HepG2 (cell line): Measurements from ENCODE around the gene PLEKHA5. TPM values are rescaled to one million over a fixed set of nuclear protein-coding genes. Genes with fewer than 3 reads are reported as not detected.
A peak's percentile ranks its signal among the peaks of the same experiment; 100 is the strongest.
"Not testable (repeated sequence)": the region's sequence is repeated elsewhere in the genome, so short reads cannot be mapped to it uniquely, and the experiment has no call there.

Experiments
- ATAC-seq: fragments of 200-7000 bp; cut with Tn5 transposase; 3 replicates; pipeline ENCODE4 v1.9.1; 2020; ENCODE audit warnings: mild to moderate bottlenecking, moderate library complexity
- BruUV-seq: library from RNA; stranded (reverse); fragments of 400-500 nt; replicated peaks from 2 replicates; lab custom pipeline; 2021; lab: Mats Ljungman, UMichigan
- CTCF ChIA-PET: fragments of 300-600 bp; formaldehyde crosslinking; extraction: SDS; loops from one replicate; lab custom pipeline; 2021; ENCODE audit warnings: low total read pairs, inconsistent platforms, low intra/inter-chr PET ratio; lab: Yijun Ruan, JAX
- POLR2A ChIA-PET: fragments of 350-600 bp; sonication (Branson Sonifier 250); formaldehyde crosslinking; loops from one replicate; lab custom pipeline; 2020; ENCODE audit warnings: antibody characterized with exemption, inconsistent platforms; lab: Yijun Ruan, JAX
- DNase-seq: peaks from one replicate; pipeline ENCODE4 v3.0.0-alpha.2; 2015; ENCODE audit warnings: low spot score
- FAIRE-seq: peaks from 3 replicates; lab custom pipeline; 2011; peaks lifted over from hg19 to GRCh38; lab: Jason Lieb, UNC
- H2AFZ ChIP-seq: one replicate; pipeline ENCODE4 v1.6.1; 2011; ENCODE audit warnings: low read length, inconsistent platforms
- H3K27ac ChIP-seq: fragments of 300-600 bp; 3 replicates; pipeline ENCODE4 v1.8.0; 2011; ENCODE audit warnings: mixed run types, mild to moderate bottlenecking, mixed read lengths, low read length, inconsistent platforms; ENCODE audit not compliant: insufficient read depth; ENCODE audit errors: extremely low read length
- H3K27me3 ChIP-seq, 2 experiments: fragments of 200-600 bp in 1 of 2; 2 replicates in 1 of 2; 3 replicates in 1 of 2; pipeline versions ENCODE4 v1.6.0 to v1.8.0; 2011; ENCODE audit warnings: low read length in 2 of 2, mild to moderate bottlenecking in 2 of 2, moderate library complexity in 2 of 2, inconsistent platforms in 1 of 2; ENCODE audit not compliant: insufficient read depth in 2 of 2, control insufficient read depth in 1 of 2
- H3K36me3 ChIP-seq, 2 experiments: fragments of 200-600 bp in 1 of 2; replicated peaks in 1 of 2; 2 replicates in 1 of 2; 3 replicates in 1 of 2; pipeline versions ENCODE4 v1.5.1 to v1.8.0; 2011; ENCODE audit warnings: low read length in 2 of 2, inconsistent platforms in 1 of 2; ENCODE audit not compliant: insufficient read depth in 2 of 2, control insufficient read depth in 1 of 2
- H3K4me1 ChIP-seq: 2 replicates; pipeline ENCODE4 v1.5.1; 2012; ENCODE audit warnings: low read length, inconsistent platforms; ENCODE audit not compliant: insufficient read depth
- H3K4me2 ChIP-seq: 2 replicates; pipeline ENCODE4 v1.6.0; 2011; ENCODE audit warnings: low read depth, low read length, inconsistent platforms
- H3K4me3 ChIP-seq, 3 experiments: fragments of 200-600 bp in 1 of 3; sonication (generic), shearing (Covaris generic) in 1 of 3; replicated peaks in 1 of 3; 2 replicates each; pipeline ENCODE4 v1.5.1; 2011 to 2016; ENCODE audit warnings: low read length in 3 of 3, inconsistent platforms in 2 of 3, low read depth in 2 of 3, mild to moderate bottlenecking in 2 of 3, control low read depth in 1 of 3, mixed read lengths in 1 of 3; ENCODE audit not compliant: insufficient read depth in 1 of 3
- H3K79me2 ChIP-seq: one replicate; pipeline ENCODE4 v1.6.1; 2011; ENCODE audit warnings: low read length, inconsistent platforms; ENCODE audit not compliant: insufficient read depth
- H3K9ac ChIP-seq: 2 replicates; pipeline ENCODE4 v1.6.0; 2011; ENCODE audit warnings: mild to moderate bottlenecking, low read depth, low read length, inconsistent platforms; ENCODE audit not compliant: insufficient read depth
- H3K9me3 ChIP-seq: 2 replicates; pipeline ENCODE4 v1.5.1; 2012; ENCODE audit warnings: mild to moderate bottlenecking, low read length
- H4K20me1 ChIP-seq: 2 replicates; pipeline ENCODE4 v1.6.0; 2011; ENCODE audit warnings: inconsistent platforms, mild to moderate bottlenecking, low read length, moderate library complexity; ENCODE audit not compliant: insufficient read depth
- FOXP1 ChIP-seq, 2 experiments: fragments of 450-650 bp in 1 of 2; IDR thresholded peaks; 2 replicates each; pipeline ENCODE4 v1.6.1; 2017 to 2018; ENCODE audit warnings: antibody characterized with exemption in 1 of 2
- KDM6A ChIP-seq: IDR thresholded peaks from 2 replicates; pipeline ENCODE4 v1.6.1; 2016; ENCODE audit warnings: low read depth
- NR2F1 ChIP-seq, 2 experiments: fragments of 450-650 bp in 1 of 2; formaldehyde crosslinking in 1 of 2; IDR thresholded peaks; 2 replicates each; pipeline versions ENCODE4 v1.5.0 to v1.6.1; 2016 to 2020; ENCODE audit warnings: mild to moderate bottlenecking in 1 of 2, missing compliant biosample characterization in 1 of 2, missing genetic modification reagents in 1 of 2, moderate library complexity in 1 of 2
- NR2F6 ChIP-seq, 2 experiments: IDR thresholded peaks; 2 replicates each; pipeline ENCODE4 v1.6.1; 2016; ENCODE audit warnings: antibody characterized with exemption in 1 of 2, mild to moderate bottlenecking in 1 of 2
- RARA ChIP-seq: IDR thresholded peaks from 2 replicates; pipeline ENCODE4 v1.6.1; 2016; ENCODE audit warnings: missing genetic modification reagents, missing compliant biosample characterization
- ZFX ChIP-seq: sonication (generic); formaldehyde crosslinking; IDR thresholded peaks from 2 replicates; pipeline ENCODE4 v1.4.0; 2020; ENCODE audit warnings: mild to moderate bottlenecking, low read depth, missing genetic modification reagents, moderate library complexity
- ZNF296 ChIP-seq: sonication (generic); formaldehyde crosslinking; conservative IDR thresholded peaks from 2 replicates; pipeline ENCODE4 v1.5.0; 2020; ENCODE audit warnings: mild to moderate bottlenecking, missing genetic modification reagents
- ZNF431 ChIP-seq: sonication (generic); formaldehyde crosslinking; IDR thresholded peaks from 2 replicates; pipeline ENCODE4 v1.9.0; 2022; ENCODE audit warnings: missing genetic modification reagents, low read depth, mild to moderate bottlenecking, borderline replicate concordance
- ZNF460 ChIP-seq: sonication (generic); formaldehyde crosslinking; IDR thresholded peaks from 2 replicates; pipeline ENCODE4 v1.5.1; 2020; ENCODE audit warnings: missing genetic modification reagents, mild to moderate bottlenecking, borderline replicate concordance
- ZNF576 ChIP-seq: sonication (generic); formaldehyde crosslinking; IDR thresholded peaks from 2 replicates; pipeline ENCODE4 v1.4.0; 2020; ENCODE audit warnings: mild to moderate bottlenecking, missing genetic modification reagents
- ZNF629 ChIP-seq: sonication (generic); formaldehyde crosslinking; conservative IDR thresholded peaks from 2 replicates; pipeline ENCODE4 v1.5.0; 2020; ENCODE audit warnings: missing genetic modification reagents
- ZSCAN29 ChIP-seq: sonication (generic); formaldehyde crosslinking; conservative IDR thresholded peaks from 2 replicates; pipeline ENCODE4 v1.4.0; 2020; ENCODE audit warnings: mild to moderate bottlenecking, missing genetic modification reagents
- ZSCAN30 ChIP-seq: sonication (generic); formaldehyde crosslinking; IDR thresholded peaks from 2 replicates; pipeline ENCODE4 v1.5.0; 2020; ENCODE audit warnings: mild to moderate bottlenecking, missing genetic modification reagents
- WGBS: methylation state at CpG from one replicate; pipeline ENCODE4 v1.1.6; 2017; ENCODE audit warnings: low lambda C conversion rate; 5-methylcytosine and 5-hydroxymethylcytosine counted together
- in situ Hi-C: cut with HindIII; loops from 2 replicates; pipeline ENCODE4 v1.10.0; 2017; ENCODE audit warnings: low pct_unique_long_range_greater_than_20kb; ENCODE audit not compliant: extremely low pct_ligation_motif_present
- intact Hi-C: fragments of 100-400 bp; cut with micrococcal nuclease; formaldehyde crosslinking; loops from one replicate; pipeline ENCODE4 v1.10.0; 2022; ENCODE audit not compliant: unreplicated experiment
- polyA plus RNA-seq, 8 experiments: library from polyadenylated mRNA; depleted of rRNA in 3 of 8; stranded (reverse) in 7 of 8; unstranded in 1 of 8; fragments of >200 nt; fragmentation: Illumina TruSeq in 4 of 8; extraction: Trizol in 4 of 8; gene quantifications; 2 replicates each; pipeline versions ENCODE4 v1.2.1 to v1.2.3, GENCODE V29; 2011 to 2016; ENCODE audit warnings: low read depth in 4 of 8, missing spikeins in 1 of 8, mixed read lengths in 1 of 8; ENCODE audit not compliant: insufficient read depth in 1 of 8
- total RNA-seq, 5 experiments: library from RNA; depleted of rRNA; stranded (reverse); fragments of >200 nt; fragmentation: Illumina TruSeq; extraction: Trizol; gene quantifications; 2 replicates each; pipeline ENCODE4 v1.2.3, GENCODE V29; 2016; ENCODE audit warnings: low read depth in 1 of 5

The PLEKHA5 gene
- total and polyA plus RNA-seq, 2 of the 13 experiments (the other 11 are each of a cell fraction or from before 2014, with no cell fraction given): 4.2 to 15.4 TPM

- H3K27me3 ChIP-seq: no peaks in the 10 kb centered on the region
- intact Hi-C loops (no loop called here), in situ Hi-C loops (no loop called here)
- FAIRE-seq: no peak
- no peak for ATAC-seq
- WGBS: 35% methylated on average over 6 of the region's 6 CpGs
- H3K9me3 ChIP-seq: no peaks in the 10 kb centered on the region
- H3K4me3 ChIP-seq: no peak overlapping the region
- peaks cover 47% of the 10 kb centered on the region for H3K4me1 ChIP-seq
- ChIA-PET POLR2A (no interaction called here), CTCF (no interaction called here)
- H2AFZ ChIP-seq: no peak overlapping the region
- DNase-seq: no peak
- 0 out of 2 replicates have a peak, but pooled peaks have one; percentile 28 for TF ChIP-seq RARA (CRISPR knock-in tag)
- TF ChIP-seq ZFX (CRISPR knock-in tag): no peak
- no peak for TF ChIP-seq KDM6A (CRISPR knock-in tag)
- 0 out of 2 replicates have a peak, but pooled peaks have one; percentile 11 for TF ChIP-seq NR2F6 (IDR thresholded peaks at IDR 0.05)
- no peak for TF ChIP-seq NR2F6 (CRISPR knock-in tag; IDR thresholded peaks at IDR 0.05)
- peak; percentile 85 for TF ChIP-seq ZNF460 (CRISPR knock-in tag)
- TF ChIP-seq ZNF629 (CRISPR knock-in tag): no peak
- TF ChIP-seq NR2F1 (CRISPR knock-in tag; IDR thresholded peaks at IDR 0.05): peak in 1 of 2 experiments; percentile 66; a peak in 2 of 4 replicates
- TF ChIP-seq FOXP1 (IDR thresholded peaks at IDR 0.05): no peak
- TF ChIP-seq FOXP1 (CRISPR knock-in tag; IDR thresholded peaks at IDR 0.05): 0 out of 2 replicates have a peak, but pooled peaks have one; percentile 34
- TF ChIP-seq ZSCAN30 (CRISPR knock-in tag): no peak
- no peak for TF ChIP-seq ZNF576 (CRISPR knock-in tag)
- TF ChIP-seq ZSCAN29 (CRISPR knock-in tag): no peak
- TF ChIP-seq ZNF296 (CRISPR knock-in tag): no peak
- no peak for TF ChIP-seq ZNF431 (CRISPR knock-in tag)
- TF ChIP-seq, all 625 proteins: peak for 5
- H3K9ac ChIP-seq: no peak overlapping the region
- no peak overlapping the region for H3K27ac ChIP-seq
- H3K36me3 ChIP-seq: no peaks in the 10 kb centered on the region
- H3K4me2 ChIP-seq: no peak overlapping the region
- BruUV-seq: no TSS peak
- no peaks in the 10 kb centered on the region for H4K20me1 ChIP-seq
- H3K79me2 ChIP-seq: no peaks in the 10 kb centered on the region
These were observed 269.1 kb downstream of the PLEKHA5 start for GRCh38 chr12:19398376-19399363.

- intact Hi-C loops: loop anchor here (5.0 kb wide), 1 partner anchor 37 kb away; the partner anchor contains the start of gene AEBP2
- 80% methylated on average over 9 of the region's 9 CpGs for WGBS
These were observed 271.2 kb downstream of the PLEKHA5 start for GRCh38 chr12:19400649-19401285.

More at GRCh38 chr12:19400649-19401285, 271.2 kb downstream of the PLEKHA5 start:
- H3K9me3 ChIP-seq, POLR2A ChIA-PET, DNase-seq, CTCF ChIA-PET, H3K27me3 ChIP-seq, H2AFZ ChIP-seq, ATAC-seq, H3K4me3 ChIP-seq, H3K4me2 ChIP-seq, in situ Hi-C loops, H4K20me1 ChIP-seq, BruUV-seq, H3K79me2 ChIP-seq, FAIRE-seq, H3K36me3 ChIP-seq, H3K9ac ChIP-seq, H3K27ac ChIP-seq: not testable (repeated sequence)
- peaks cover 41% of the 10 kb centered on the region for H3K4me1 ChIP-seq
